Testis (tissue), 3 donors: Measurements from ENCODE around the gene CASTOR1. TPM values are rescaled to one million over a fixed set of nuclear protein-coding genes. Genes with fewer than 3 reads are reported as not detected.

Source experiments
- DNase-seq: peaks from one replicate; pipeline ENCODE4 v3.0.0-alpha.2; 2019
- H3K27ac ChIP-seq, 2 donors: fragments of 200-600 bp; sonication (generic); one replicate each; pipeline ENCODE4 v1.5.1; 2019
- H3K27me3 ChIP-seq: fragments of 200-600 bp; sonication (generic); one replicate; pipeline ENCODE4 v1.5.1; 2019
- H3K36me3 ChIP-seq: fragments of 200-600 bp; sonication (generic); one replicate; pipeline ENCODE4 v1.5.1; 2017; ENCODE audit warnings: low read depth; ENCODE audit errors: missing control alignments
- H3K4me1 ChIP-seq: fragments of 200-600 bp; sonication (generic); one replicate; pipeline ENCODE4 v1.5.1; 2019
- H3K4me3 ChIP-seq, 2 donors: fragments of 200-600 bp; sonication (generic); one replicate each; pipeline ENCODE4 v1.5.1; 2017 to 2019
- H3K9me3 ChIP-seq: fragments of 200-600 bp; sonication (generic); one replicate; pipeline ENCODE4 v1.5.1; 2017
- POLR2A ChIP-seq: fragments of 450-650 bp; IDR thresholded peaks from one replicate; pipeline ENCODE4 v1.6.1; 2017; ENCODE audit warnings: antibody characterized with exemption, mild to moderate bottlenecking, moderate library complexity
- WGBS, 2 donors: methylation state at CpG; one replicate each; pipeline ENCODE4 v1.1.5; 2018; 5-methylcytosine and 5-hydroxymethylcytosine counted together
- intact Hi-C: fragments of 100-400 bp; cut with DNase I; formaldehyde crosslinking; loops from one replicate; pipeline ENCODE4 v1.15.1; 2023; ENCODE audit warnings: low total_unique reads
- polyA plus RNA-seq: library from polyadenylated mRNA; stranded (reverse); fragments of 350-450 nt; fragmentation: Illumina TruSeq; extraction: RNeasy Lipid Tissue Mini Kit (QIAGEN cat#74804); gene quantifications from one replicate; pipeline ENCODE4 v1.2.3, GENCODE V29; 2014; ENCODE audit warnings: low read depth, low replicate concordance; ENCODE audit not compliant: insufficient read depth
- total RNA-seq, 2 donors: library from RNA; depleted of rRNA; stranded (reverse); fragments of >200 nt; gene quantifications; one replicate each; pipeline ENCODE4 v1.2.3, GENCODE V29; 2016
- TF ChIP-seq, protein P1 (sequence below), 3 experiments: fragments of 450-650 bp in 2 of 3; fragments of 200-600 bp in 1 of 3; sonication (generic) in 1 of 3; IDR thresholded peaks; one replicate each; pipeline ENCODE4 v1.5.1; 2016 to 2019; ENCODE audit warnings: antibody characterized with exemption in 3 of 3, mild to moderate bottlenecking in 2 of 3, moderate library complexity in 1 of 3

The CASTOR1 gene
- total and polyA plus RNA-seq, 3 donors from 2014 or later = 32.8 to 71.4 (median 36.7) TPM

GRCh38 chr22:30325724-30326254 is 36.5 kb upstream of the CASTOR1 start:
- Histone ChIP-seq H3K36me3 (no peaks in the 10 kb centered on the region), H3K9me3 (no peaks in the 10 kb centered on the region), H3K27ac (peak overlapping the region; percentile 84 to 88), H3K4me3 (peak overlapping the region; percentile 87 to 98), H3K27me3 (no peaks in the 10 kb centered on the region), H3K4me1 (peaks cover 40% of the 10 kb centered on the region)
- 16 to 22% methylated on average over 10 to 14 of the region's 14 CpGs for whole genome bisulfite sequencing, 2 donors
- intact Hi-C loops = no loop called here
- TF ChIP-seq, protein P1, sequence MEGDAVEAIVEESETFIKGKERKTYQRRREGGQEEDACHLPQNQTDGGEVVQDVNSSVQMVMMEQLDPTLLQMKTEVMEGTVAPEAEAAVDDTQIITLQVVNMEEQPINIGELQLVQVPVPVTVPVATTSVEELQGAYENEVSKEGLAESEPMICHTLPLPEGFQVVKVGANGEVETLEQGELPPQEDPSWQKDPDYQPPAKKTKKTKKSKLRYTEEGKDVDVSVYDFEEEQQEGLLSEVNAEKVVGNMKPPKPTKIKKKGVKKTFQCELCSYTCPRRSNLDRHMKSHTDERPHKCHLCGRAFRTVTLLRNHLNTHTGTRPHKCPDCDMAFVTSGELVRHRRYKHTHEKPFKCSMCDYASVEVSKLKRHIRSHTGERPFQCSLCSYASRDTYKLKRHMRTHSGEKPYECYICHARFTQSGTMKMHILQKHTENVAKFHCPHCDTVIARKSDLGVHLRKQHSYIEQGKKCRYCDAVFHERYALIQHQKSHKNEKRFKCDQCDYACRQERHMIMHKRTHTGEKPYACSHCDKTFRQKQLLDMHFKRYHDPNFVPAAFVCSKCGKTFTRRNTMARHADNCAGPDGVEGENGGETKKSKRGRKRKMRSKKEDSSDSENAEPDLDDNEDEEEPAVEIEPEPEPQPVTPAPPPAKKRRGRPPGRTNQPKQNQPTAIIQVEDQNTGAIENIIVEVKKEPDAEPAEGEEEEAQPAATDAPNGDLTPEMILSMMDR (IDR thresholded peaks at IDR 0.05) = no peak
- no peak for TF ChIP-seq POLR2A
- no peak for DNase-seq

DNA sequence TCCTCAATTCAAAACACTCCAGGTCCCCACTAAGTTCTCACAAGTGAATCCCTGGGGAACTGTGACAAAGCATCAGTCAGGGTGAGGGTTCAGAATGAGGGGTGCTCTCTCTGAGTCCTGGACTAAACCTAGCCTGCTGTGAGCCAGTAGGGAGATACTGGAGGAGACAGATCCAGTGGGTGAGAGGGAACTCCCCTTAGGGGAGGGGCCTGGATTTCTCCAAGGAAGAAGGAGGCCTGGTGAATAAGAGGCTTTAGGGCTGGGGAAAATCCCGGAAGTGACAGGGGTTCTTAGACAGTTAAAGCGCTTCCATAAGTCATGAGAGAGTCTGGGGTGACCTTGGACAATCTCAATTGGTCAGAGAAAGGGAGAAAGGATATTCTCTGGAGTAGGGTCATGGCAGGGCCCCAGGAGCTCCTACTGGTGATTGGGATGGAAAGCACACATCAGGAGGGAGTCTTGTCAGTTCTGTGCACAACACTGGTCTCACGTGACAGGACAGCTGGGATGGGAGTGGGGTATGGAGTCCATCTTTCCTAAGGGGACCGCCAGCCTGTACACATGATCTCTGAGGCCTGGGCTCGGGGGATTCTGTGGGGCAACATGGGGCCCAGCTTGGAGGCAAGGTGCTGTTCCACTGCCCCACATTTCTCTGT is 35.9 kb upstream of the CASTOR1 start:
- 20 to 35% methylated on average over 4 to 5 of the region's 5 CpGs for WGBS, 2 donors
- TF ChIP-seq, protein P1 (IDR thresholded peaks at IDR 0.05) = no peak
- TF ChIP-seq POLR2A = no peak
- Histone ChIP-seq H3K27me3 (no peaks in the 10 kb centered on the region), H3K4me1 (peaks cover 42% of the 10 kb centered on the region), H3K9me3 (no peaks in the 10 kb centered on the region), H3K27ac (peak overlapping the region; percentile 84 to 88), H3K36me3 (no peaks in the 10 kb centered on the region), H3K4me3 (peak overlapping the region in 1 of 2 donors; percentile 98)
- intact Hi-C loops = no loop called here
- peak; percentile 88 for DNase-seq

GRCh38 chr22:30324014-30324730 is 34.9 kb upstream of the CASTOR1 start:
- 50 to 59% methylated on average over 8 of the region's 8 CpGs for WGBS, 2 donors
- peak overlapping the region; percentile 28 to 84 for H3K27ac ChIP-seq
- intact Hi-C loops = no loop called here
- TF ChIP-seq, protein P1 (IDR thresholded peaks at IDR 0.05) = no peak
- no peak for TF ChIP-seq POLR2A
- no peak overlapping the region for H3K4me3 ChIP-seq
- no peaks in the 10 kb centered on the region for H3K9me3 ChIP-seq
- no peaks in the 10 kb centered on the region for H3K27me3 ChIP-seq
- no peaks in the 10 kb centered on the region for H3K36me3 ChIP-seq
- DNase-seq = no peak
- H3K4me1 ChIP-seq = peaks cover 52% of the 10 kb centered on the region

DNA sequence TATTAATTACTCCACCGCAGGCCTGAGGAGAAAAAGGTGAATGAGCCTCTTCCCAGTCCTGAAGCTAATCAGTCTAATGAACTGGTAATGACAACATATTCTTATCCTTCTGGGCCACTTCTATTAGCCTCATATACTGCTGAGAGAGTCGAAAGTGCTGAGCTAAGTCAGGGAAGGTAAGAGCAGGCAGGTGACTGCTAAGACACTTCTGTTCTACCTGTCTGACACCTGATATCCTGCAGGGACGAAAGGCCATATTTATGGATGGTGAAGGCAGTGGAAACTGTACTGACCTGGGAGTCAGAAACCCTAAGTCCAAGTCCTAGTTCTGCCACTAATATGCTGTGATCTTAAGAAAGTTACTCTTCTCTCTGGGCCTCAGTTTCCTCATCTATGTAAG is 33.9 kb upstream of the CASTOR1 start:
- Histone ChIP-seq H3K36me3 (no peaks in the 10 kb centered on the region), H3K4me1 (peaks cover 56% of the 10 kb centered on the region), H3K27me3 (no peaks in the 10 kb centered on the region), H3K9me3 (no peaks in the 10 kb centered on the region), H3K27ac (no peak overlapping the region), H3K4me3 (no peak overlapping the region)
- TF ChIP-seq, protein P1 (IDR thresholded peaks at IDR 0.05) = no peak
- TF ChIP-seq POLR2A = no peak
- WGBS, 2 donors = 88 to 96% methylated on average over 3 of the region's 3 CpGs
- no peak for DNase-seq
- intact Hi-C loops = no loop called here
